Measurements from ENCODE around the gene KCNQ1. TPM values are rescaled to one million over a fixed set of nuclear protein-coding genes. Genes with fewer than 3 reads are reported as not detected.

KCNQ1 gene
- total RNA-seq, 1 experiment from 2014 or later = 9.2 TPM

- Mint-ChIP-seq H3K9me3 (ENCODE audit: low read depth, unreplicated experiment) (no peaks in the 10 kb centered on the region), H3K4me3 (ENCODE audit: low read depth, unreplicated experiment) (no peak overlapping the region), H3K4me1 (ENCODE audit: low read depth, unreplicated experiment) (no peaks in the 10 kb centered on the region), H3K27ac (ENCODE audit: unreplicated experiment) (no peak overlapping the region), H3K36me3 (ENCODE audit: insufficient read depth, unreplicated experiment) (no peaks in the 10 kb centered on the region), H3K27me3 (ENCODE audit: unreplicated experiment) (peaks cover 34% of the 10 kb centered on the region)
- intact Hi-C loops (cut with micrococcal nuclease; ENCODE audit: unreplicated experiment) = loop anchor here (1.0 kb wide), 1 partner anchor 103 kb away; no protein-coding TSS in a partner anchor
- no TSS peak for BruUV-seq (replicated peaks)
- DNase-seq = no peak
- TF ChIP-seq, protein P1, sequence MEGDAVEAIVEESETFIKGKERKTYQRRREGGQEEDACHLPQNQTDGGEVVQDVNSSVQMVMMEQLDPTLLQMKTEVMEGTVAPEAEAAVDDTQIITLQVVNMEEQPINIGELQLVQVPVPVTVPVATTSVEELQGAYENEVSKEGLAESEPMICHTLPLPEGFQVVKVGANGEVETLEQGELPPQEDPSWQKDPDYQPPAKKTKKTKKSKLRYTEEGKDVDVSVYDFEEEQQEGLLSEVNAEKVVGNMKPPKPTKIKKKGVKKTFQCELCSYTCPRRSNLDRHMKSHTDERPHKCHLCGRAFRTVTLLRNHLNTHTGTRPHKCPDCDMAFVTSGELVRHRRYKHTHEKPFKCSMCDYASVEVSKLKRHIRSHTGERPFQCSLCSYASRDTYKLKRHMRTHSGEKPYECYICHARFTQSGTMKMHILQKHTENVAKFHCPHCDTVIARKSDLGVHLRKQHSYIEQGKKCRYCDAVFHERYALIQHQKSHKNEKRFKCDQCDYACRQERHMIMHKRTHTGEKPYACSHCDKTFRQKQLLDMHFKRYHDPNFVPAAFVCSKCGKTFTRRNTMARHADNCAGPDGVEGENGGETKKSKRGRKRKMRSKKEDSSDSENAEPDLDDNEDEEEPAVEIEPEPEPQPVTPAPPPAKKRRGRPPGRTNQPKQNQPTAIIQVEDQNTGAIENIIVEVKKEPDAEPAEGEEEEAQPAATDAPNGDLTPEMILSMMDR (IDR thresholded peaks at IDR 0.05; ENCODE audit: unreplicated experiment) = no peak
- CTCF ChIA-PET = interaction anchor here (1.0 to 4.3 kb wide), 2 partner anchors 104 to 464 kb away, joined by 3 to 38 read pairs; no protein-coding TSS in a partner anchor
Measured at GRCh38 chr11:2427721-2428321, 17.0 kb upstream of the KCNQ1 start.

DNA sequence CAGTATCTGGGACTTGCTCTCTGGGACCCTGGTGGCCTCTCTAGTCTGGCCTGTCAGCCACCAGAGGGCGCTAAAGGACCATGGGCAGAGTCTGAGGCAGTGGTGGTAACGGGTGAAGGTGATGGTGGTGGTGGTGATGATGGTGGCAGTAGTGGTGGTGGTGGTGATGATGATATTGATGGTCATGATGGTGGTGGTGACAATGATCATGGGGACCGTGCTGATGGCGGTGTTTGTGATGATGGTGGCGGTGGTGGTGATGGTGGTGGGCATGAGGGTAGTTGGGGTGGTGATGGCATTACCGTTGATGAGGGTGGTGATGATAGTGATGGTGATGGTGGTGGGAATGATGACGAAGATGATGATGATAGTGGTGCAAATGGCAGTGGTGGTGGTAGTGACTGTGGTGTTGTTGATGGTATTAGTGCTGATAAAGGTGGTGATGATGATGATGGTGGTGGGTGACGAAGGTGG, 16.4 kb upstream of the KCNQ1 start:
- BruUV-seq (replicated peaks) = no TSS peak
- no peak overlapping the region for H3K27ac Mint-ChIP-seq (ENCODE audit: unreplicated experiment)
- no peak overlapping the region for H3K4me3 Mint-ChIP-seq (ENCODE audit: low read depth, unreplicated experiment)
- intact Hi-C loops (cut with micrococcal nuclease; ENCODE audit: unreplicated experiment) = loop anchor here (1.0 kb wide), 1 partner anchor 103 kb away; no protein-coding TSS in a partner anchor
- H3K9me3 Mint-ChIP-seq (ENCODE audit: low read depth, unreplicated experiment) = no peaks in the 10 kb centered on the region
- no peaks in the 10 kb centered on the region for H3K4me1 Mint-ChIP-seq (ENCODE audit: low read depth, unreplicated experiment)
- H3K36me3 Mint-ChIP-seq (ENCODE audit: insufficient read depth, unreplicated experiment) = no peaks in the 10 kb centered on the region
- TF ChIP-seq, protein P1 (IDR thresholded peaks at IDR 0.05; ENCODE audit: unreplicated experiment) = peak; percentile 79
- DNase-seq = peak; percentile 88
- CTCF ChIA-PET = interaction anchor here (4.3 kb wide), 1 partner anchor 103 kb away, joined by 38 read pairs; no protein-coding TSS in a partner anchor
- H3K27me3 Mint-ChIP-seq (ENCODE audit: unreplicated experiment) = peaks cover 31% of the 10 kb centered on the region

DNA sequence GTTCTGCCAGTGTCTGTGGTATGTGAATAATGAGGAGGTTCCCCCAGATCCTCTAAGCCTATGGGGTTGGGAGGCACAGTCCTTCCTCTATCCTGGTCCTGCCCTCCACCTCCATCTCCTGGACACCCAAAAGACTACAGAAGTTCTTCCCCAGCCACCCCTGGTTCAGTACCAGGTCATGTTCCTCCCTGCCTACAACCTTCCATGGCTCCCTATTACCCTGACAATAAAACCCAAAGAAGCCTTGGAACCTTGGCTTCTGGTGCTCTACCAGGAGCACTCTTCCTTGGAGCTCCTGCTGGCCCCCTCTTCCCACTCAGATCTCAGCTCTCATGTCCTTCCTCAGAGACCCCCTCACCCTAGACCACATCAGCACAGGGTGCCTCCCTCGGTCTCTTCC, 13.4 kb upstream of the KCNQ1 start:
- Mint-ChIP-seq H3K9me3 (ENCODE audit: low read depth, unreplicated experiment) (no peaks in the 10 kb centered on the region), H3K36me3 (ENCODE audit: insufficient read depth, unreplicated experiment) (no peaks in the 10 kb centered on the region), H3K4me3 (ENCODE audit: low read depth, unreplicated experiment) (no peak overlapping the region), H3K27me3 (ENCODE audit: unreplicated experiment) (peaks cover 14% of the 10 kb centered on the region), H3K27ac (ENCODE audit: unreplicated experiment) (no peak overlapping the region), H3K4me1 (ENCODE audit: low read depth, unreplicated experiment) (no peaks in the 10 kb centered on the region)
- TF ChIP-seq, protein P1 (IDR thresholded peaks at IDR 0.05; ENCODE audit: unreplicated experiment) = no peak
- no peak for DNase-seq
- CTCF ChIA-PET = no interaction called here
- BruUV-seq (replicated peaks) = no TSS peak
- intact Hi-C loops (cut with micrococcal nuclease; ENCODE audit: unreplicated experiment) = loop anchor here (10.0 kb wide), 1 partner anchor 453 kb away; the partner anchor contains the start of gene CDKN1C

GRCh38 chr11:2432171-2432621, 12.6 kb upstream of the KCNQ1 start:
- no peak for DNase-seq
- no TSS peak for BruUV-seq (replicated peaks)
- CTCF ChIA-PET = no interaction called here
- TF ChIP-seq, protein P1 (IDR thresholded peaks at IDR 0.05; ENCODE audit: unreplicated experiment) = no peak
- intact Hi-C loops (cut with micrococcal nuclease; ENCODE audit: unreplicated experiment) = loop anchor here (10.0 kb wide), 1 partner anchor 453 kb away; the partner anchor contains the start of gene CDKN1C
- peaks cover 8% of the 10 kb centered on the region for H3K27me3 Mint-ChIP-seq (ENCODE audit: unreplicated experiment)
- H3K9me3 Mint-ChIP-seq (ENCODE audit: low read depth, unreplicated experiment) = no peaks in the 10 kb centered on the region
- H3K4me1 Mint-ChIP-seq (ENCODE audit: low read depth, unreplicated experiment) = no peaks in the 10 kb centered on the region
- no peak overlapping the region for H3K4me3 Mint-ChIP-seq (ENCODE audit: low read depth, unreplicated experiment)
- no peaks in the 10 kb centered on the region for H3K36me3 Mint-ChIP-seq (ENCODE audit: insufficient read depth, unreplicated experiment)
- H3K27ac Mint-ChIP-seq (ENCODE audit: unreplicated experiment) = no peak overlapping the region

All from Calu3 (cell line).